Mucosa of descending colon (tissue), 3 donors: ENCODE data around the gene IL1RAP. TPM values are rescaled to one million over a fixed set of nuclear protein-coding genes. Genes with fewer than 3 reads are reported as not detected.

Experiments
- ATAC-seq: fragments of 200-7000 bp; cut with Tn5 transposase; one replicate; pipeline ENCODE4 v1.9.1; 2020; ENCODE audit warnings: mild to moderate bottlenecking, moderate library complexity
- DNase-seq, 3 donors: peaks; one replicate each; pipeline ENCODE4 v3.0.0-alpha.2; 2020
- H3K36me3 ChIP-seq: fragments of 200-600 bp; one replicate; pipeline ENCODE4 v1.8.0; 2021; ENCODE audit warnings: low read depth, mild to moderate bottlenecking
- H3K4me1 ChIP-seq: fragments of 200-600 bp; one replicate; pipeline ENCODE4 v1.8.0; 2021; ENCODE audit warnings: low read depth, mild to moderate bottlenecking
- H3K4me3 ChIP-seq: fragments of 200-600 bp; one replicate; pipeline ENCODE4 v1.8.0; 2021; ENCODE audit warnings: mild to moderate bottlenecking
- H3K9me3 ChIP-seq: fragments of 200-600 bp; one replicate; pipeline ENCODE4 v1.8.0; 2021; ENCODE audit warnings: mild to moderate bottlenecking
- intact Hi-C, 2 donors: fragments of 100-400 bp; cut with DNase I in 1 of 2; cut with micrococcal nuclease in 1 of 2; formaldehyde crosslinking; loops; one replicate each; pipeline versions ENCODE4 v1.11.0 to v1.11.1; 2022; cut with DNase I, micrococcal nuclease
- total RNA-seq, 3 donors: library from RNA; stranded (reverse); fragmentation: NEBNext Ultra II Directional in 2 of 3; extraction: Animal tissue kit (Norgen Biotek cat#: 25700) in 2 of 3; gene quantifications; one replicate each; pipeline versions ENCODE4 v1.2.1 to v1.2.4, GENCODE V29; 2021 to 2023
- TF ChIP-seq, protein P1 (sequence below): fragments of 200-600 bp; IDR thresholded peaks from one replicate; pipeline ENCODE4 v1.8.0; 2022; ENCODE audit warnings: antibody characterized with exemption, mild to moderate bottlenecking
- donor health status: DM: no; HTN: no; CAD: no; lungs with moderate emphysema.
- donor health status: DM: no; HTN: no; CAD: no.
- donor health status: DM: no; HTN: yes; CAD: no.

The IL1RAP gene
- total RNA-seq, 3 donors from 2014 or later, result 4.8 to 8.3 (median 5.2) TPM

DNA sequence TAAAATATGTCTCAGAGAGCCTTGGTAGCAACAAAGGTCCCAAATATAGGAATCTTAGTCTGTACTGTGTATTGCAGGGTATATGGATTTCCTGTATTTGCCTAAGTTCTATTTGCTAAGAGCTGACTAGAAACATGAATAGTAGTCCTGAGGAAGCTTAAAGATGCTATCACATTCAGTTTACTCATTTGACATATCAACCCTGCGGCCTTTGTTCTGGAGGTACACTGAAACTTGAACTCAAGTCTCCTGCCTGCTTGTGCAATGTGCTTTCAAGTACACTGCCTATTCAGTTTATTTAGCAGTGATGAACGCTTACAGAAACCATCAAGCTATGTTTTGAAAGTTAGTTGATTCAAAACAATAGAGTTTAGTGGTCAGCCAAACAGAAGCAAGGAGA lies 21.1 kb downstream of the IL1RAP start:
- TF ChIP-seq, protein P1, sequence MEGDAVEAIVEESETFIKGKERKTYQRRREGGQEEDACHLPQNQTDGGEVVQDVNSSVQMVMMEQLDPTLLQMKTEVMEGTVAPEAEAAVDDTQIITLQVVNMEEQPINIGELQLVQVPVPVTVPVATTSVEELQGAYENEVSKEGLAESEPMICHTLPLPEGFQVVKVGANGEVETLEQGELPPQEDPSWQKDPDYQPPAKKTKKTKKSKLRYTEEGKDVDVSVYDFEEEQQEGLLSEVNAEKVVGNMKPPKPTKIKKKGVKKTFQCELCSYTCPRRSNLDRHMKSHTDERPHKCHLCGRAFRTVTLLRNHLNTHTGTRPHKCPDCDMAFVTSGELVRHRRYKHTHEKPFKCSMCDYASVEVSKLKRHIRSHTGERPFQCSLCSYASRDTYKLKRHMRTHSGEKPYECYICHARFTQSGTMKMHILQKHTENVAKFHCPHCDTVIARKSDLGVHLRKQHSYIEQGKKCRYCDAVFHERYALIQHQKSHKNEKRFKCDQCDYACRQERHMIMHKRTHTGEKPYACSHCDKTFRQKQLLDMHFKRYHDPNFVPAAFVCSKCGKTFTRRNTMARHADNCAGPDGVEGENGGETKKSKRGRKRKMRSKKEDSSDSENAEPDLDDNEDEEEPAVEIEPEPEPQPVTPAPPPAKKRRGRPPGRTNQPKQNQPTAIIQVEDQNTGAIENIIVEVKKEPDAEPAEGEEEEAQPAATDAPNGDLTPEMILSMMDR, result no peak
- Histone ChIP-seq H3K4me3 (no peak overlapping the region), H3K4me1 (no peaks in the 10 kb centered on the region), H3K36me3 (no peaks in the 10 kb centered on the region), H3K9me3 (no peaks in the 10 kb centered on the region)
- intact Hi-C loops, result no loop called here
- ATAC-seq (no peak), DNase-seq (no peak)

DNA sequence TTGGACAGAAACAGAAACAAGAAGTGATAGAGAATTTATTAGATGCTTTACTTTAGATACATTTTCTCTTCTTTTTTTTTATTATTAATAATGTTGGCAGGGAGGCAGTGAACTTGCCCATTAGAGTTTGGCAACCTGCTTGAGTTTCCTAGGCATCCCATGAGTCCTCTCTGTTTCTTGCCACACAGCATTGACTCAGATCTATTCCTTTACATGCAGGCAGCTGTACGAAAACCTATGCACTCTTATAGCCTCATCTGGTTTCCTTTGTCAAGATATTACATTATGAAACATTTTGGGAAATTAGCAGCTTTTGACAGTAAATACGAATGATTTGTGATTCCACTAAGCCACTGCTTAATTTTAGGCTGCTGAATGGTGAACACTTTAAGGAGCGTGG lies 23.3 kb downstream of the IL1RAP start:
- intact Hi-C loops, result no loop called here
- ATAC-seq (no peak), DNase-seq (no peak)
- H3K4me1 ChIP-seq, result no peaks in the 10 kb centered on the region
- no peaks in the 10 kb centered on the region for H3K9me3 ChIP-seq
- TF ChIP-seq, protein P1, result no peak
- no peak overlapping the region for H3K4me3 ChIP-seq
- no peaks in the 10 kb centered on the region for H3K36me3 ChIP-seq

DNA sequence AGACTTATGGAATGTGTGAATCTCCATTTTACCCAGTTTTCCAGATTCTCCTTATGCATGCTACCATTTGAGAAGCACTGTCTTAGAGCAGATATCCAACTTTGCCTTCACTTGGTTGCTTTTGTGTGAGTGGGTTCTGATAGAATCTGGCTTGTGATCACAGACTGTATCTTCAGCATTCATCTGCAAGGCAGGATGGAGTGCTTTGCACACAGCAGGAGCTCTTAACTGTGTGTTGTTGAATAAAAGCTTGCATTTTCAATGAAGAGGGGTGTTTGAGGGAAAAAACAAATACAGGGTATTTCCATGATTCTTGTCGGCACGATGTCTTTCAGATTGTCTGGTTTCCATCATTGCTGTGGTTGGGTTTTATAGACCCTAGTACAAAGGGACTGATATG lies 24.4 kb downstream of the IL1RAP start:
- no peaks in the 10 kb centered on the region for H3K9me3 ChIP-seq
- TF ChIP-seq, protein P1, result no peak
- no peak overlapping the region for H3K4me3 ChIP-seq
- H3K36me3 ChIP-seq, result no peaks in the 10 kb centered on the region
- DNase-seq, result no peak
- H3K4me1 ChIP-seq, result no peaks in the 10 kb centered on the region
- intact Hi-C loops, result no loop called here
- ATAC-seq, result no peak

DNA sequence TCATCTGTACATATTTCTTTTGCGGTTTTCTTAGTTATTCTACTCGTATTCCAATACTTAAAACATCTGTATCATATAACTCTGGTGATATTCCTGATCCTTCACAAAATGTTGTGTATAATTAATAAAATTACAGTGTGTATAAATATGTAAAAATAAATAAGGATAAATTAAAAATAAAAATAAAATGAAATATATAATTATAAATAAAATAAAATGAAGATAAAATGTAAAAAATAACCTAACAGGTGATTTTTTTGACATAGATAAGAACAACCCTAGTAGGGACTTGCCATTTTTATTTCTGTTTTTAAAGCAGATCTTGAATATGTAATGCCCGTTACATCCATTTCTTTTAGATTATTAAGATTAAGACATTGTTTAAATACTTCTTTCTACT lies 25.6 kb downstream of the IL1RAP start:
- intact Hi-C loops, result no loop called here
- Histone ChIP-seq H3K9me3 (no peaks in the 10 kb centered on the region), H3K4me3 (no peak overlapping the region), H3K36me3 (no peaks in the 10 kb centered on the region), H3K4me1 (no peaks in the 10 kb centered on the region)
- ATAC-seq, result no peak
- no peak for DNase-seq
- TF ChIP-seq, protein P1, result no peak

DNA sequence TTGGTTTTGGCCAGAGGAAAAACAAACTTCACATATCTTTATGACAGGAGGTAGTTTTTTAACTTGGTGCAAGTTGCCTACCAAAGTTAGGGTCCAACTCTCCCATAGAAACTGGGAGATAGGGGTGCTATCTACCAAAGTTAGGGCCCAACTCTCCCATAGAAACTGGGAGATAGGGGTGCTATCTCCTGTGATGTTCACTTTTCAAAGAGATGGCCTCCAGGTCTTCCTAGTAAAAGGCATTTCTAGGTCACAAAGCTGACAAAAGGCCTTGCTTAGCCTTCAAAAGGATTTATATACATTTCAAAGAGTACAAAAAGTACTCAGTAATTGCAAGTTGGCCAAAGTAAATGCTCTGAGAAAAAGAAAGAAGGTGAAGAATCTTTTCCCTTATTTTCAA lies 27.1 kb downstream of the IL1RAP start:
- DNase-seq, result no peak
- TF ChIP-seq, protein P1, result no peak
- intact Hi-C loops, result no loop called here
- Histone ChIP-seq H3K9me3 (no peaks in the 10 kb centered on the region), H3K4me3 (no peak overlapping the region), H3K4me1 (no peaks in the 10 kb centered on the region), H3K36me3 (no peaks in the 10 kb centered on the region)
- ATAC-seq, result no peak

DNA sequence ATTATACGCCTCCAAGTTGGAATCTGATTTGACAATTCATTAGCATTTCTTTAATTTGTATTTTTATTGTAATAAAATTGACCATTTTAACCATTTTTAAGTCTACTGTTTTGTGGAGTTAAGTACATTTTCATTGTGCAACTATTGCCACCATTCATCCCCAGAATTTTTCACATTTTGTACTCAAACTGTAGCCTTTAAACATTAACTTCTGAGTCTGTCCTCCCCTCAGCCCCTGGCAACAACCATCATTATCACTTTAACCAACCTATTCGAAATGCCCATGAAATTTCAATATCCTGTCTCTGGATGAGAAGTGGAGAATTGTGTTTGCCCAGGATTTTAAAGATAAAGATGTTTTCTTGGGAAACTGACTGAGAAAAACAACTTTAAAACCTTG lies 27.7 kb downstream of the IL1RAP start:
- Histone ChIP-seq H3K9me3 (no peaks in the 10 kb centered on the region), H3K36me3 (no peaks in the 10 kb centered on the region), H3K4me3 (no peak overlapping the region), H3K4me1 (no peaks in the 10 kb centered on the region)
- intact Hi-C loops, result no loop called here
- TF ChIP-seq, protein P1, result no peak
- no peak for ATAC-seq
- no peak for DNase-seq
